HepG2 (cell line): ENCODE data around the gene YEATS4. TPM values are rescaled to one million over a fixed set of nuclear protein-coding genes. Genes with fewer than 3 reads are reported as not detected.

Experiments
- CREB1 ChIP-seq, 2 experiments: fragments of 450-650 bp in 1 of 2; IDR thresholded peaks; 2 replicates each; pipeline ENCODE4 v1.6.1; 2016 to 2017; ENCODE audit warnings: control low read depth in 1 of 2, mild to moderate bottlenecking in 1 of 2, missing compliant biosample characterization in 1 of 2, missing genetic modification characterization in 1 of 2
- DPF2 ChIP-seq: sonication (generic); formaldehyde crosslinking; IDR thresholded peaks from 2 replicates; pipeline ENCODE4 v1.4.0; 2020; ENCODE audit warnings: mild to moderate bottlenecking, low read depth, missing genetic modification reagents, borderline replicate concordance
- GPN1 ChIP-seq: sonication (generic); formaldehyde crosslinking; IDR thresholded peaks from 2 replicates; pipeline ENCODE4 v1.5.1; 2020; ENCODE audit warnings: missing genetic modification reagents, borderline replicate concordance
- KDM3A ChIP-seq: IDR thresholded peaks from 2 replicates; pipeline ENCODE4 v1.6.1; 2018; ENCODE audit warnings: low read depth, missing compliant biosample characterization
- KIAA2018 ChIP-seq: sonication (generic); formaldehyde crosslinking; IDR thresholded peaks from 2 replicates; pipeline ENCODE4 v1.5.0; 2020; ENCODE audit warnings: mild to moderate bottlenecking, missing genetic modification reagents, borderline replicate concordance
- MLX ChIP-seq: IDR thresholded peaks from 2 replicates; pipeline ENCODE4 v1.6.1; 2016
- PCBP2 ChIP-seq: fragments of 200-400 bp; formaldehyde crosslinking; optimal IDR thresholded peaks from 2 replicates; pipeline ENCODE3; 2018; ENCODE audit warnings: low read length, low read depth; ENCODE audit not compliant: poor library complexity, severe bottlenecking
- RELA ChIP-seq: sonication (generic); formaldehyde crosslinking; IDR thresholded peaks from 2 replicates; pipeline ENCODE4 v1.4.0; 2020; ENCODE audit warnings: missing genetic modification reagents
- YEATS4 ChIP-seq: sonication (generic); formaldehyde crosslinking; IDR thresholded peaks from 2 replicates; pipeline ENCODE4 v1.4.0; 2020; ENCODE audit warnings: missing genetic modification reagents, borderline replicate concordance
- ZNF160 ChIP-seq: sonication (generic); formaldehyde crosslinking; IDR thresholded peaks from 2 replicates; pipeline ENCODE4 v1.8.0; 2022; ENCODE audit warnings: mild to moderate bottlenecking, inconsistent platforms, missing genetic modification reagents
- ZNF296 ChIP-seq: sonication (generic); formaldehyde crosslinking; conservative IDR thresholded peaks from 2 replicates; pipeline ENCODE4 v1.5.0; 2020; ENCODE audit warnings: mild to moderate bottlenecking, missing genetic modification reagents
- ZNF503 ChIP-seq: sonication (generic); formaldehyde crosslinking; IDR thresholded peaks from 2 replicates; pipeline ENCODE4 v1.4.0; 2020; ENCODE audit warnings: missing genetic modification reagents
- ZNF510 ChIP-seq: sonication (generic); formaldehyde crosslinking; IDR thresholded peaks from 2 replicates; pipeline ENCODE4 v1.4.0; 2020; ENCODE audit warnings: low read depth, mild to moderate bottlenecking, missing genetic modification reagents
- ZNF558 ChIP-seq: sonication (generic); formaldehyde crosslinking; IDR thresholded peaks from 2 replicates; pipeline ENCODE4 v1.9.0; 2022; ENCODE audit warnings: mild to moderate bottlenecking, missing genetic modification reagents, borderline replicate concordance
- ZNF737 ChIP-seq: sonication (generic); formaldehyde crosslinking; IDR thresholded peaks from 2 replicates; pipeline ENCODE4 v1.5.0; 2020; ENCODE audit warnings: missing genetic modification reagents, mild to moderate bottlenecking, borderline replicate concordance
- polyA plus RNA-seq, 8 experiments: library from polyadenylated mRNA; depleted of rRNA in 3 of 8; stranded (reverse) in 7 of 8; unstranded in 1 of 8; fragments of >200 nt; fragmentation: Illumina TruSeq in 4 of 8; extraction: Trizol in 4 of 8; gene quantifications; 2 replicates each; pipeline versions ENCODE4 v1.2.1 to v1.2.3, GENCODE V29; 2011 to 2016; ENCODE audit warnings: low read depth in 4 of 8, missing spikeins in 1 of 8, mixed read lengths in 1 of 8; ENCODE audit not compliant: insufficient read depth in 1 of 8
- total RNA-seq, 5 experiments: library from RNA; depleted of rRNA; stranded (reverse); fragments of >200 nt; fragmentation: Illumina TruSeq; extraction: Trizol; gene quantifications; 2 replicates each; pipeline ENCODE4 v1.2.3, GENCODE V29; 2016; ENCODE audit warnings: low read depth in 1 of 5
- TF ChIP-seq, protein P1 (sequence below), 2 experiments: fragments of 450-650 bp in 1 of 2; sonication (generic) in 1 of 2; formaldehyde crosslinking; IDR thresholded peaks; 2 replicates each; pipeline versions ENCODE4 v1.5.0 to v1.8.0; 2020 to 2022; ENCODE audit warnings: mild to moderate bottlenecking in 1 of 2, missing genetic modification reagents in 1 of 2

Gene YEATS4
- total and polyA plus RNA-seq, 2 of the 13 experiments (the other 11 are each of a cell fraction or from before 2014, with no cell fraction given) = 16.8 to 45.0 TPM

DNA sequence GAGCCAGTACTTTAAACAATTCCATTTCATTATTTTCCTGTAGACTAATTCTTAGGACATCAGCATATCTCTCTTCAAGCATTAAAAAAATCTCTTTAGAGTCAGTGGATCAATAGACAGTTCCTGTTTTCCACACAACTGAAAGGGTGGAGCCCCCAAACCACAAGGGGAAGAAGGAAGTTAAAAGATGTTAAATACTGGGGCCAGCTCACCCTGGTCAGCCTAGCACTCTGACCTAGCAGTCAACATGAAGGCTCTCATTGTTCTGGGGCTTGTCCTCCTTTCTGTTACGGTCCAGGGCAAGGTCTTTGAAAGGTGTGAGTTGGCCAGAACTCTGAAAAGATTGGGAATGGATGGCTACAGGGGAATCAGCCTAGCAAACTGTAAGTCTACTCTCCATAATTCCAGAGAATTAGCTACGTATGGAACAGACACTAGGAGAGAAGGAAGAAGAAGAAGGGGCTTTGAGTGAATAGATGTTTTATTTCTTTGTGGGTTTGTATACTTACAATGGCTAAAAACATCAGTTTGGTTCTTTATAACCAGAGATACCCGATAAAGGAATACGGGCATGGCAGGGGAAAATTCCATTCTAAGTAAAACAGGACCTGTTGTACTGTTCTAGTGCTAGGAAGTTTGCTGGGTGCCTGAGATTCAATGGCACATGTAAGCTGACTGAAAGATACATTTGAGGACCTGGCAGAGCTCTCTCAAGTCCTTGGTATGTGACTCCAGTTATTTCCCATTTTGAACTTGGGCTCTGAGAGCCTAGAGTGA lies 11.2 kb upstream of the YEATS4 start, which contains the start of gene LYZ (continued):
- TF ChIP-seq ZNF503 (CRISPR knock-in tag) = peak; percentile 90; the same call in 1 of the 2 replicates
- TF ChIP-seq, protein P1, sequence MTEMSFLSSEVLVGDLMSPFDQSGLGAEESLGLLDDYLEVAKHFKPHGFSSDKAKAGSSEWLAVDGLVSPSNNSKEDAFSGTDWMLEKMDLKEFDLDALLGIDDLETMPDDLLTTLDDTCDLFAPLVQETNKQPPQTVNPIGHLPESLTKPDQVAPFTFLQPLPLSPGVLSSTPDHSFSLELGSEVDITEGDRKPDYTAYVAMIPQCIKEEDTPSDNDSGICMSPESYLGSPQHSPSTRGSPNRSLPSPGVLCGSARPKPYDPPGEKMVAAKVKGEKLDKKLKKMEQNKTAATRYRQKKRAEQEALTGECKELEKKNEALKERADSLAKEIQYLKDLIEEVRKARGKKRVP (CRISPR knock-in tag; IDR thresholded peaks at IDR 0.05) = no peak; a peak in 1 of 4 replicates
- no peak for TF ChIP-seq KIAA2018
- no peak for TF ChIP-seq CREB1 (IDR thresholded peaks at IDR 0.05)
- peak; percentile 65 for TF ChIP-seq CREB1 (CRISPR knock-in tag; IDR thresholded peaks at IDR 0.05)
- TF ChIP-seq ZNF510 (CRISPR knock-in tag) = peak; percentile 72; the same call in 1 of the 2 replicates
- TF ChIP-seq PCBP2 = no peak
- TF ChIP-seq MLX (CRISPR knock-in tag) = peak; percentile 66; the same call in 1 of the 2 replicates
- peak; percentile 47; the same call in 1 of the 2 replicates for TF ChIP-seq YEATS4 (CRISPR knock-in tag)
- peak; percentile 70; the same call in 1 of the 2 replicates for TF ChIP-seq DPF2 (CRISPR knock-in tag)
- TF ChIP-seq RELA = peak; percentile 66; the same call in 1 of the 2 replicates
- peak; percentile 52; the same call in 1 of the 2 replicates for TF ChIP-seq ZNF160 (CRISPR knock-in tag)
- TF ChIP-seq GPN1 (CRISPR knock-in tag) = no peak
- TF ChIP-seq ZNF296 = no peak
- no peak for TF ChIP-seq ZNF558 (CRISPR knock-in tag)
- TF ChIP-seq ZNF737 (CRISPR knock-in tag) = no peak
- TF ChIP-seq KDM3A (CRISPR knock-in tag) = peak; percentile 50; the same call in 1 of the 2 replicates
